ENCODE measurements around the gene DKKL1. TPM values are rescaled to one million over a fixed set of nuclear protein-coding genes. Genes with fewer than 3 reads are reported as not detected.

DKKL1 gene
- total and polyA plus RNA-seq, 4 donors, result 0.58 to 0.95 (median 0.88) TPM

GRCh38 chr19:49340069-49340864 is 23.4 kb upstream of the DKKL1 start:
- no peaks in the 10 kb centered on the region for H3K27me3 ChIP-seq (ENCODE audit: control insufficient read depth in 3 of 3, insufficient read depth in 3 of 3, low read length in 2 of 3)
- H3K4me1 ChIP-seq (ENCODE audit: control insufficient read depth in 5 of 5, insufficient read depth in 5 of 5, low read length in 5 of 5), result peaks cover 0 to 23% (median 9%) of the 10 kb centered on the region in 5 donors
- H3K4me3 ChIP-seq, result peak overlapping the region; percentile 19
- H3K9ac ChIP-seq (ENCODE audit: insufficient read depth in 1 of 2, low read length in 2 of 2), result no peak overlapping the region
- H3K36me3 ChIP-seq (ENCODE audit: control insufficient read depth in 4 of 4, insufficient read depth in 4 of 4, low read length in 4 of 4), result peaks cover 12 to 33% (median 28%) of the 10 kb centered on the region in 4 donors
- no peak for TF ChIP-seq CTCF (IDR thresholded peaks at IDR 0.05; ENCODE audit: control extremely low read depth, extremely low read depth)
- WGBS, 2 donors, result 23 to 41% methylated on average over 36 of the region's 36 CpGs
- DNase-seq (peak; percentile 63 to 78 (median 74)), ATAC-seq (ENCODE audit: insufficient read depth, low FRiP score) (peak; percentile 32)
- H3K9me3 ChIP-seq (ENCODE audit: control insufficient read depth in 4 of 4, insufficient read depth in 3 of 4, low read length in 3 of 4), result no peaks in the 10 kb centered on the region
- H3K27ac ChIP-seq (ENCODE audit: low read depth in 1 of 2, low read length in 1 of 2), result peak overlapping the region; percentile 63 to 94

- peaks cover 0 to 23% (median 9%) of the 10 kb centered on the region in 5 donors for H3K4me1 ChIP-seq (ENCODE audit: control insufficient read depth in 5 of 5, insufficient read depth in 5 of 5, low read length in 5 of 5)
- H3K27ac ChIP-seq (ENCODE audit: low read depth in 1 of 2, low read length in 1 of 2), result peak overlapping the region in 1 of 2 donors; percentile 67
- 93 to 95% methylated on average over 11 of the region's 11 CpGs for WGBS, 2 donors
- no peak for ATAC-seq (ENCODE audit: insufficient read depth, low FRiP score)
- no peak for TF ChIP-seq CTCF (IDR thresholded peaks at IDR 0.05; ENCODE audit: control extremely low read depth, extremely low read depth)
- peaks cover 12 to 37% (median 28%) of the 10 kb centered on the region in 4 donors for H3K36me3 ChIP-seq (ENCODE audit: control insufficient read depth in 4 of 4, insufficient read depth in 4 of 4, low read length in 4 of 4)
- H3K9ac ChIP-seq (ENCODE audit: insufficient read depth in 1 of 2, low read length in 2 of 2), result no peak overlapping the region
- no peak overlapping the region for H3K4me3 ChIP-seq
- DNase-seq, result no peak
- no peaks in the 10 kb centered on the region for H3K27me3 ChIP-seq (ENCODE audit: control insufficient read depth in 3 of 3, insufficient read depth in 3 of 3, low read length in 2 of 3)
- H3K9me3 ChIP-seq (ENCODE audit: control insufficient read depth in 4 of 4, insufficient read depth in 3 of 4, low read length in 3 of 4), result no peaks in the 10 kb centered on the region
Observed at GRCh38 chr19:49340865-49341718, 22.6 kb upstream of the DKKL1 start.

GRCh38 chr19:49342291-49342721 is 21.4 kb upstream of the DKKL1 start:
- Histone ChIP-seq H3K27me3 (ENCODE audit: control insufficient read depth in 3 of 3, insufficient read depth in 3 of 3, low read length in 2 of 3) (no peaks in the 10 kb centered on the region), H3K9ac (ENCODE audit: insufficient read depth in 1 of 2, low read length in 2 of 2) (no peak overlapping the region), H3K4me3 (no peak overlapping the region), H3K36me3 (ENCODE audit: control insufficient read depth in 4 of 4, insufficient read depth in 4 of 4, low read length in 4 of 4) (peaks cover 23 to 43% (median 37%) of the 10 kb centered on the region in 4 donors), H3K27ac (ENCODE audit: low read depth in 1 of 2, low read length in 1 of 2) (no peak overlapping the region), H3K4me1 (ENCODE audit: control insufficient read depth in 5 of 5, insufficient read depth in 5 of 5, low read length in 5 of 5) (peaks cover 0 to 23% (median 9%) of the 10 kb centered on the region in 5 donors), H3K9me3 (ENCODE audit: control insufficient read depth in 4 of 4, insufficient read depth in 3 of 4, low read length in 3 of 4) (no peaks in the 10 kb centered on the region)
- no peak for TF ChIP-seq CTCF (IDR thresholded peaks at IDR 0.05; ENCODE audit: control extremely low read depth, extremely low read depth)
- 90 to 94% methylated on average over 11 of the region's 11 CpGs for WGBS, 2 donors
- no peak for DNase-seq
- ATAC-seq (ENCODE audit: insufficient read depth, low FRiP score), result no peak

Measured in lung (tissue), 12 donors.